HG02970 (cell line): ENCODE data around the gene RHOJ.
"Not testable (repeated sequence)": the region's sequence is repeated elsewhere in the genome, so short reads cannot be mapped to it uniquely, and the experiment has no call there.

Experiments used
- ATAC-seq: cut with Tn5 transposase; IDR thresholded peaks from one replicate; pipeline ENCODE4 v1.9.1; 2021; ENCODE audit warnings: mild to moderate bottlenecking, moderate library complexity, moderate number of reproducible peaks; ENCODE audit not compliant: unreplicated experiment, low FRiP score

RHOJ gene

DNA sequence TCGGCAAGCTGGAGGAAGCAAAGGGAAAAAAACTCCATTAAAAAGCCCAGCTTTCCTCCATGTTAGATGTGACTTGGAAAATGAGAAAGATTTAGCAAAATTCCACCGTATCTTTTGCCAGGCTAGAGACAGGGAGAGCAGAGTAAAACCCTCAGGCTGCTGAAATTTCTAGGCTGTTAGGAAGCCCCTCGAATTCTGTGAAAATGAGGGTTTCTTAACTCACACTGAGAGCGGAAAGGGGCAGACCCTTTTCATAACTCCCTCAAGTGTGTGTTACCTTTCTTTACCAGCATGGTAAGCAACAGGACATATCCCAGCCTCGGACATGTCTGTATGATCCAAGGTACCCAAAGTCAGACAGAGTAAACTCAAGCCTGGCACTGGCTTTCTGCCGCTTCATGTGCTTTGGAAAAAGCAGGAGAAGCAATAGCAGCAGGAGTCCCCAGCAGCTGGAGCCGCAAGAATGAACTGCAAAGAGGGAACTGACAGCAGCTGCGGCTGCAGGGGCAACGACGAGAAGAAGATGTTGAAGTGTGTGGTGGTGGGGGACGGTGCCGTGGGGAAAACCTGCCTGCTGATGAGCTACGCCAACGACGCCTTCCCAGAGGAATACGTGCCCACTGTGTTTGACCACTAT lies at the start of gene RHOJ:
Gene RHOJ, plus strand, starts transcription at position 37 of the 637 bp plus-strand sequence. Its CDS starts 427 bp downstream, at position 464.
- ATAC-seq, result no peak

GRCh38 chr14:63155511-63156185 lies 48.6 kb upstream of the RHOJ start:
- no peak for ATAC-seq

- no peak for ATAC-seq
These were observed 47.0 kb upstream of the RHOJ start for GRCh38 chr14:63157195-63157594.

DNA sequence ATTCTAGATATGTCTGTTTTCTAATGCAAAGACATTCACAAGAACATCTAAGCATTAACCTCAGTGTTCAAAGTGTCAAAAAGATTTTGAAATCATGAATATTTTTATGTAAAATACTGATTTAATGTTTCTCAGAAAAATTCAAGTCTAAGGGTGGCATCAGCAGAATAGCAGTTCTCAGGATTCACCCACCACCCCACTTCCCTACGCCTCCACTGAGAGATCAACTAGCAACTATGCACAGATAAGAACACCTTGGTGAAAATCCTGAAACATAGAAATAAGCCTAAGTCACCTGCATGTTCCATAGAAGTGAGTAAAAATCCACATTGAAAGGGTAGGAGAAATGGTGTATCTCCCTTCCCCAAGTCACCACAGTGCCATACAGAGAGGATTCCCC lies 40.9 kb upstream of the RHOJ start:
- no peak for ATAC-seq

DNA sequence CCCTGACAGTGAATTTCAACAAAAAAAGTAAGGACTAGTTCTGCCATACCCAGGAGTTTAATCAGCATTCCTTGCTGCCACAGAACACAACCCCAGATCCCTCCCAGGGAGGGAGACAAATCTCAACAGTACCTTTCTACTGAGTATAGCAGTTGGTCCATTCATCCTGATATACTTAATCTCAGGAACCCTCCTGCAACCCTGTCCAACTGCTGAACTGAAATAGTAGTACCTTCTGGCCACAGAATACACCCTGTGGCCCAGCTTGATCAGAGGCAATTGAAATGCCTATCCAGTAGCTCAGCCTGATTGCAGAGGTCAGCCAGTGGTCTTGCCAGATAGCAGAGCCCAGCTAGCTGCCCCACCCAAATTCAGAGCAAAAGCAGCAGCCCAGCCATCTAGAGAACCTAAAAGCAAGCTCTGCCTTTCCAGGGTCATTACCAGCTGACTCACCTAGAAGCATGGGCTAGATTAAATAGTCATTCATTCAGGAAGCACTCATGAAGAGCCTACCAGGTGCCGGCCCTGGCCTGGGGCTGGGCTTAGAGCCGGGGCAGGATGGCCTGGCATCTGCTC lies 40.0 kb upstream of the RHOJ start:
- no peak for ATAC-seq

DNA sequence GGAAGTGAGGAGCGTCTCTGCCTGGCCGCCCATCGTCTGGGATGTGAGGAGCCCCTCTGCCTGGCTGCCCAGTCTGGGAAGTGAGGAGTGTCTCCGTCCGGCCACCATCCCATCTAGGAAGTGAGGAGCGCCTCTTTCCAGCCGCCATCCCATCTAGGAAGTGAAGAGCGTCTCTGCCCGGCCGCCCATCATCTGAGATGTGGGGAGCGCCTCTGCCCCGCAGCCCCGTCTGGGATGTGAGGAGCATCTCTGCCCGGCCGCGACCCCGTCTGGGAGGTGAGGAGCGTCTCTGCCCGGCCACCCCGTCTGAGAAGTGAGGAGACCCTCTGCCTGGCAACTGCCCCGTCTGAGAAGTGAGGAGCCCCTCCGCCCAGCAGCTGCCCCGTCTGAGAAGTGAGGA lies 39.0 kb upstream of the RHOJ start:
- not testable (repeated sequence) for ATAC-seq

GRCh38 chr14:63167044-63167443 lies 37.2 kb upstream of the RHOJ start:
- no peak for ATAC-seq

DNA sequence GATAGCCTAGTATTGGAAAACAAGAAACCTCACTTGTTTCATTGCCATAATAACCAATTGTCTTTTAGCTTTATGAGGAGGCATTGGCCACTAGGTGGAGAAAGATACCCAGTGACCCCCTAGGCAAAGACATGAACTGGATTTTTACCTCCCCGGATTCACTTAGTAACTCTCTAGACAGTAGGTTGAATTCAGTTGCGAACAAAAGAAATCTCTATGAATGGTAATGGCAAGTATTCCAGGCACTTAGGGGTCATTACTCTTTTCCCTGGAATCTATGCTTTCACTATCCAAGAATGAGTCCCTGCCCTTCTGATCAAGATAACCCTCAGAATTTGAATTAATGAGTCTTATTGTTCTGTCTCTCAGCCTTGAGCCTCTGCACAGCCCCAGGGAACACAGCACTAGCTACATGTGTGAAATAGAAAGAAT lies 29.5 kb upstream of the RHOJ start:
- no peak for ATAC-seq

DNA sequence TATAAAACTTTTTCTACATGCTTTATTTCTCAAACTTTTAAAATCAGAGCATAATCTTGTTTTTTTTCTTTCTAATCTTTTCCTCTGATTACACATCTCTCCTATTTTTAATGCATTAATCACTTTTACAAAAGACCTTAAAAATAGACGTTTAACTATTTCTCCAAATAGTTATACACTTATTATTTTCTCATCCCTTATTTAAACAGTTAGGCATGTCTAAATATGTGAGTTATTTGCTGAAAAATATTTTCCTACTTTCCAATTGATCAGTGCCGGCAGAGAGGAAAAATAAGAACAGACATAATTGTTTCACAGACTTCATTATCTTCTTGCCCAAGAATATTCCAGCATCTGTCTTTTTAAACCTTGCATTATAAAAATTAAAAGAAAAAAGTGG lies 28.7 kb upstream of the RHOJ start:
- no peak for ATAC-seq

DNA sequence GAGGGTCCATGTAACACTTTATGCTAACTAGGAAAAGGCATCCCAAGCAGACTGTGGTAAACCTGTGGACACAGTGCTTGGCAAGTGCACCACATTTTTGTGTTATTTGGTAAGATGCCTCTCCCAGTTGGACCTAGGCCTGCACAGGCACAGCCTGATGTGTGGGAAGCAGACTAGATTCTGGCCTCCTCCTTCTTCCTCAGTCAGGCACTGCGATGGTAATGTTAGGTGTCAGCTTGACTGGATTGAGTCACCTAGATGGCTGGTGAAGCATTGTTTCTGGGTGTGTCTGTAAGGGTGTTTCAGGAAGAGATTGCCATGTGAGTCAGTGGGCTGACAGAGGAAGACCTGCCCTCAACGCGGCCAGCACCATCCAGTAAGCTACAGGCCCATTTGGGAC lies 25.3 kb upstream of the RHOJ start:
- ATAC-seq, result no peak

- ATAC-seq, result no peak
These were observed 24.9 kb upstream of the RHOJ start for GRCh38 chr14:63179383-63179782.

DNA sequence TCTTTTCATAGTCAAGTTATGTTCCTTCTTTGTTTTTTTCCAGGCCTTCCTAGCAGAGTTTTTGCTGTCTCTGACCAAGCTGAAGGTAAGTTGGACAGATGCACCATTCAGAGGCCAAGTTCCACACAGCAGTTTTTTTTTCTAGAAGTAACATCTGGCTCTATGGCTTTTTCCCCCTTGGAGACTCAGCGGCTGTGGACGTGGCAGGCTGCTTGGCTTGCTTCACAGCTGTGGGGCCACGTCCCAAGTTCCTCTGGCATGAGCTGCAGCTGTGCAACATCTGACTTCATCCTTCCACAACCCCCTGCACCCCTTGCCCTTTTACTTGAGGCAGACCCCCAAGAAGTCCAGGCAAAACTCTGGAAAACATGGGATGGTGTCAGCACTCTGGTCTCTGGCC lies 24.2 kb upstream of the RHOJ start:
- no peak for ATAC-seq

DNA sequence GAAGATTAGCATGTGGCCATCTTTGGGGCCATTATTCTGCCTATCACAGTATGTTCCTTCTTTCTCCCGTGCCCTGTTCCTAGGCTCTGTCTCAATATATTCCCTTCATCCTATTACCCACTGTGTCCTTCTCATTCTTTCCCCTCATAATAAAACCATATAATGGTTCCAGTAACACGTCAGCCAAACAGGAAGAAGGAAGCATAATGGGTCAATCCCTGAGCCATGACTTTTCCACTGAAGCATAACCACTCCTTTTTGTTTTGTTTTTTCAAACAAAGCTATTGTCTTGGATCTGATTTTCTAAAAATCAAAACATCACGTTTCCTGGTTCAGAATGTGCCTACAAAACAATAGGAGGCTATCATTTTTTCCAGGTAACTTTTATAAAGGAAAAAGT lies 21.3 kb upstream of the RHOJ start:
- ATAC-seq, result no peak

GRCh38 chr14:63186453-63186852 lies 17.8 kb upstream of the RHOJ start:
- no peak for ATAC-seq

DNA sequence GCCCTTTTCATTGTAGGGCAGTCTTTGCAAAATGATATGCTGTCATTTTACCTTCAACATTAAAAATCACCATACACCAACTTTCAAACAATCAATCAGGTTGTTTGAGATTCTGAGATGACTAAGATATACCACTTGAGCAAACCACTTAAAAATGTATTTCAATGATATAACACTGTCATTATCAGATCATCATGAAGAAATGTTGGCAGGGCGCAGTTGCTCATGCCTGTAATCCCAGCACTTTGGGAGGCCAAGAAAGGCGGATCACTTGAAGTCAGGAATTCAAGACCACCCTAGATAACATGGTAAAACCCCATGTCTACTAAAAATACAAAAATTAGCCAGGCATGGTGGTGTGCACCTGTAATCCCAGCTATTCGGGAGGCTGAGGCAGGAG lies 13.0 kb upstream of the RHOJ start:
- ATAC-seq, result no peak

GRCh38 chr14:63192085-63192484 lies 12.2 kb upstream of the RHOJ start:
- ATAC-seq, result no peak

DNA sequence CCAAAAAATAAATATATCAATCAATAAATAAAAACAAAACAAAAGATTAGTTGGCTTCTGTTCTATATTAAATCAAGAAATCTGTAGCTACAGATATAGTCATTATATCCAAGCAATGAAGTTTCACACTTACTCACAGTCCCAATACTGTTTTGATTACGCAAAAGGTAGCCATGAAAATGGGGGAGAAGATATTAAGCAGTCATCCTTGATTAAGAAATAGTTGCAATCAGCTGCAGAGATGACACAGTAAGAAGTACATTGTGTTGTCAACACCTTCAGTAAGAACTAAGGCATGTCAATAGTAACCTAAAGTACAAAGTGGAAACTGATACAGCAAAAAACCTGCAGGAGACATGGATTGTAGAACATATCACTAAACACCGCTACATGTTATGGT lies 11.0 kb upstream of the RHOJ start:
- no peak for ATAC-seq

- no peak for ATAC-seq
These were observed 4.1 kb upstream of the RHOJ start for GRCh38 chr14:63200035-63200740.

- no peak for ATAC-seq
These were observed 3.5 kb upstream of the RHOJ start for GRCh38 chr14:63200767-63201166.

DNA sequence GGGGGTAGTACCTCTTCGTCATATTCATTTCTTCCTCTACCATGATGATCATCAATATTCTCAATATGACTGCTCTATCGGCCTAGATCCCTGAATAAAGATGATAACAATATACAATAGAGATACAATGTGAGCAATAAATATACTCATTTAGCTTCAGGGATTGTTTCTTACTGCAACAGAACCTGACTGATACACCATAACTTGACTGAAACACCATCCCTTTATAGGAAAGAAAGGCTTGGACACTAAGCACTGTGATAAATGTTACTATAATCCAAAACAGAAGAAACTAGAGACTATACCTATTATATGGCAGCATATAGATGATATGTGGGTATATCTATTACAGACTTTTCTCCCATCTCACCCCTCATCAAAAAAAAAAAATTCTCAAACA lies 1.2 kb upstream of the RHOJ start:
- no peak for ATAC-seq

DNA sequence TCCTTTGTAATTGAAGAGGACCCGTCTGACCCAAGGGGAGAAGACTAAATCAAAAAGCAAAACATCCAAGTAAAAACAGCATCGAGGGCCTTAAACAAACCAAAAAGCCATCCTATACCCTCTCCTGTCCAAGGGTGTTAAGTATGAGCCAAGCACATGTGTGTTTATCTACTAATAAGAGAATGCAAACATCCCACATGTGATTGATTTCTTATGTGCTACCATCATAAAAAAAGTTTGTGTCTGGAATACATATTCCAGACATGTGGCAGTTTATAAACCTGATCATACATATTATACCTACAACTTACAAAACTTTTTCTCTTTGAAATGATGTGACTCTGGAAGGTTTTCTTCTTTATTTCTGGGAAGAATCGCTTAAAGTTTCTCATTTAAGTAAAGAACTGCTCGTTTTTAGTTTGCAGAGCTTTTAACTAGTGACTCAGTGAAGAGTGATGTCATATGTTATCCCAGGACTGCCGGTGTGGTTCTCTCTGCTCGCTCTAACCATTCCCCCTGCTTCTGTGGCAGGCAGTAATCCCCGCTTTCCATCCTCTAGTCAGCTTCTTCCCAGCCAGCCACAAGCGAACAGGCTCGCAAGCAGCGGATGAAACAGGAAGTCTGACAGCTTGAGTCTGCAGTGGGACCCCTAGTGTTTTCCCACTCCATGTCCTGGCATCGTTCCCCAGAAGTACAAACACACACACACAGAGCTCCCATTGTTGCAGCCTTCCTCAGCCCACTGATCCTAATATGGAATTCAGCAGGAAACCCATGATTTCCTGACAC lies 431 bp upstream of the RHOJ start:
- no peak for ATAC-seq
